ENCODE measurements around the gene AHDC1. TPM values are rescaled to one million over a fixed set of nuclear protein-coding genes. Genes with fewer than 3 reads are reported as not detected.

The AHDC1 gene
- total and polyA plus RNA-seq, 10 of the 15 experiments (the other 5 are each of a cell fraction or from before 2014, with no cell fraction given) = 0.21 to 13.0 (median 1.4) TPM

GRCh38 chr1:27543284-27543683 is 60.7 kb downstream of the AHDC1 start:
- ATAC-seq = no peak
- RAD21 ChIA-PET (ENCODE audit: unreplicated experiment) = interaction anchor here (1.5 kb wide), 1 partner anchor 14 kb away, joined by 4 read pairs; no protein-coding TSS in a partner anchor
- FAIRE-seq = no peak
- SMC1A ChIA-PET (ENCODE audit: uncharacterized antibody, unreplicated experiment) = interaction anchor here (1.0 kb wide), 1 partner anchor 13 kb away, joined by 3 read pairs; no protein-coding TSS in a partner anchor
- no peaks in the 10 kb centered on the region for H3K79me2 ChIP-seq (ENCODE audit: control insufficient read depth, insufficient read depth, low read length)
- TF ChIP-seq NFIC (IDR thresholded peaks at IDR 0.05; ENCODE audit: low read depth, low read length) (no peak), SMAD1 (IDR thresholded peaks at IDR 0.05; ENCODE audit: low read depth, partially characterized antibody) (no peak), BCL3 (IDR thresholded peaks at IDR 0.05; ENCODE audit: borderline replicate concordance, insufficient read depth, low read depth, low read length, poor library complexity, severe bottlenecking) (no peak), EED (IDR thresholded peaks at IDR 0.05; ENCODE audit: low read depth) (no peak), STAT3 (IDR thresholded peaks at IDR 0.05; ENCODE audit: low read depth, low read length) (no peak), GATAD2B (conservative IDR thresholded peaks at IDR 0.05; ENCODE audit: low read depth) (no peak), TCF12 (IDR thresholded peaks at IDR 0.05; ENCODE audit: low read depth, low read length) (no peak), DPF2 (IDR thresholded peaks at IDR 0.05) (no peak), NR2C1 (IDR thresholded peaks at IDR 0.05) (no peak), E2F4 (IDR thresholded peaks at IDR 0.05; ENCODE audit: low read depth, low read length) (no peak)
- TF ChIP-seq, protein P1, sequence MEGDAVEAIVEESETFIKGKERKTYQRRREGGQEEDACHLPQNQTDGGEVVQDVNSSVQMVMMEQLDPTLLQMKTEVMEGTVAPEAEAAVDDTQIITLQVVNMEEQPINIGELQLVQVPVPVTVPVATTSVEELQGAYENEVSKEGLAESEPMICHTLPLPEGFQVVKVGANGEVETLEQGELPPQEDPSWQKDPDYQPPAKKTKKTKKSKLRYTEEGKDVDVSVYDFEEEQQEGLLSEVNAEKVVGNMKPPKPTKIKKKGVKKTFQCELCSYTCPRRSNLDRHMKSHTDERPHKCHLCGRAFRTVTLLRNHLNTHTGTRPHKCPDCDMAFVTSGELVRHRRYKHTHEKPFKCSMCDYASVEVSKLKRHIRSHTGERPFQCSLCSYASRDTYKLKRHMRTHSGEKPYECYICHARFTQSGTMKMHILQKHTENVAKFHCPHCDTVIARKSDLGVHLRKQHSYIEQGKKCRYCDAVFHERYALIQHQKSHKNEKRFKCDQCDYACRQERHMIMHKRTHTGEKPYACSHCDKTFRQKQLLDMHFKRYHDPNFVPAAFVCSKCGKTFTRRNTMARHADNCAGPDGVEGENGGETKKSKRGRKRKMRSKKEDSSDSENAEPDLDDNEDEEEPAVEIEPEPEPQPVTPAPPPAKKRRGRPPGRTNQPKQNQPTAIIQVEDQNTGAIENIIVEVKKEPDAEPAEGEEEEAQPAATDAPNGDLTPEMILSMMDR (IDR thresholded peaks at IDR 0.05 in 2 of 3, conservative IDR thresholded peaks at IDR 0.05 in 1 of 3; ENCODE audit: control insufficient read depth in 2 of 3, extremely low read depth in 1 of 3, insufficient read depth in 1 of 3, low read depth in 3 of 3, low read length in 3 of 3) = no peak
- no peak overlapping the region for H3K4me2 ChIP-seq (ENCODE audit: control insufficient read depth, insufficient read depth)
- intact Hi-C loops (cut with micrococcal nuclease; ENCODE audit: unreplicated experiment) (no loop called here), in situ Hi-C loops (cut with MboI) (no loop called here)
- no peaks in the 10 kb centered on the region for H3K27me3 ChIP-seq (replicated peaks in 1 of 2; ENCODE audit: control insufficient read depth in 2 of 2, insufficient read depth in 2 of 2, low read length in 1 of 2)
- CTCF ChIA-PET = interaction anchor here (1.1 kb wide), 1 partner anchor 14 kb away, joined by 3 read pairs; no protein-coding TSS in a partner anchor
- no peaks in the 10 kb centered on the region for H3K4me1 ChIP-seq (ENCODE audit: control insufficient read depth, insufficient read depth, low read length)
- no peak for DNase-seq (ENCODE audit: low read depth, low spot score)
- 74% methylated on average over 6 of the region's 6 CpGs for WGBS (ENCODE audit: insufficient coverage, insufficient replicate concordance, low lambda C conversion rate, missing lambda C conversion rate)
- no peaks in the 10 kb centered on the region for H4K20me1 ChIP-seq (ENCODE audit: control insufficient read depth, insufficient read depth)
- no peak overlapping the region for H3K27ac ChIP-seq (ENCODE audit: control insufficient read depth, insufficient read depth)
- H3K4me3 ChIP-seq = no peak overlapping the region
- no peak overlapping the region for H2AFZ ChIP-seq (ENCODE audit: control insufficient read depth, low read depth, low read length)
- BruUV-seq (replicated peaks) = no TSS peak
- H3K36me3 ChIP-seq (ENCODE audit: control insufficient read depth in 2 of 2, insufficient read depth in 2 of 2, low read length in 1 of 2) = peaks cover 0 to 1% of the 10 kb centered on the region in 2 experiments; a peak in 2 of 4 replicates
- no peak overlapping the region for H3K9ac ChIP-seq (ENCODE audit: control insufficient read depth, insufficient read depth, low read length)
- POLR2A ChIA-PET = interaction anchor here (0.6 to 0.7 kb wide), 2 partner anchors 55 to 165 kb away, joined by 3 read pairs; no protein-coding TSS in a partner anchor
- no peaks in the 10 kb centered on the region for H3K9me3 ChIP-seq (replicated peaks; ENCODE audit: control insufficient read depth, insufficient read depth, low read length)
